Brain pericyte (primary cell): Measurements from ENCODE around the gene ITLN1.
"Not testable (repeated sequence)": the region's sequence is repeated elsewhere in the genome, so short reads cannot be mapped to it uniquely, and the experiment has no call there.

Source experiments
- DNase-seq: peaks from one replicate; pipeline ENCODE4 v3.0.0-alpha.2; 2012; ENCODE audit warnings: low read depth, low spot score

Gene ITLN1

DNA sequence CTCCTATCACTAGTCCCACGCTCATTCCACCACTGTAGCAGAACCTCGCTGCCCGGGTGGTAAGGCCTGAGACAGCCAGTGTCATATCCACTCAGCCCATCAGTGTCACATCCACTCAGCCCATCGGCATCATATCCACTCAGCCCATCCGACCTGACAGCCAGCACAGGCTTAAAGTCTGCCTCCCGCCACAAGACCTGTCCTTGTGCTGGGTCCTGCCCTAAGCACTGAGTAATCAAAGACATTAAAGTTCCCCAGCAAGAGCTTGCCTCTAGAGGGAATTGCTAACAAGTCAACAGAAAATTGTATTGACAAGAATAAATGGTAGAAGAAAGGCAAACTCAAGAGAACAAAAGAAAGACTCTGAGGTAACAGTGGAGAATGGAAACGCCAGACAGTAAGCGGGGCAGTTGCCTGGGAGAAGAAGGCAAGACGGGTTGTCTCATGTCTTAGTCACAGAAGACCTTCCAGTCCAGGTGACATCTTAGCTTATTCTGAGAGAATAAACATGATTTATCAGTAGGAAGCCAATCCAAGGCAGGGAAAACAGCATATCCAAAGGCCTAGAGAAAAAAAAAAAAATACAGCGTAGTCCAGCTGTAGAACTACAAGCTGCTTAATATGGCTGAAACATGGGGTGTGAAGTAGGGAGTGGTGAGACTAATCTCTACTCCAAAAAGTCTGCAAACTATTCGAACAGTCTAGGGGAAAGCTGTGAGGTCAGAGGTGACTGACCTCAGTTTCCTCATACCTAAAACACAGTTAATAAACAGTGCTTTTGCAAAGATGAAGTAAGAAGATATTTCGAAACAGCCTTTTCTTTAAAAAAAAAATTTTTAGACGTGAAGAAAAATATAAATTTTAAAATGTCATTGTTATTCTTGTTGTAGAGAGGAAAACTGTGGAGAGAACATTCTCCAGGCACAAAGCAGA lies 1.1 kb downstream of the ITLN1 start:
- DNase-seq = no peak

DNA sequence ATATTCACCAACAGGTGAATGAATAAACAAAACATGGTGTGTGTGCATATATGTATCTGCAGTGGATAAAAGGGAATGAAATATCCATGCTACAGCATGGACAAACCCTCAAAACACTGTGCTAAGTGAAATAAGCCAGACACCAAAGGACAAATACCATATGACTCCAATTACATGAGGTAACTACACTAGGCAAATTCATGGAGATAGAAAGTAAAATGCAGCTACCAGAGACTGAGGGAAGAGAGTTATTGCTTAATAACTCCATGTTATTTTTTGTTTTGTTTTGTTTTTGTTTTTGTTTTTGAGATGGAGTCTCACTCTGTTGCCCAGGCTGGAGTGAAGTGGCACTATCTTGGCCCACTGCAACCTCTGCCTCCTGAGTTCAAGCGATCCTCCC lies 2.4 kb downstream of the ITLN1 start:
- DNase-seq = no peak

DNA sequence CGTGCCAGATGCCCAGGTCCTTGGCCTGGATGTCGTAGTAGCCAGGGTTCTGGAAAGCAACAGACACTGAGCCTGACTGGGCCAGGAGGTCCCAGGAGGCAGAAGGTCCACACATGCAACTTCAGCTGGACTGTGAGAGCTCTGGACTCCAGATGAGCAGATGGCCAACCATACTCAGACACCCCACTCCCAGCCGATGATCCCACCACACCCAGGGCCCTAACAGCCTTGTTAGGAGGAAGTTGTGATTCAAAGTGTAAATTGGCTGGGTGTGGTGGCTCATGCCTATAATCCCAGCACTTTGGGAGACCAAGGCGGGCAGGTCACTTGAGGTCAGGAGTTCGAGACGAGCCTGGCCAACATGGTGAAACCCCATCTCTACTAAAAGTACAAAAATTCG lies 3.7 kb downstream of the ITLN1 start:
- not testable (repeated sequence) for DNase-seq

DNA sequence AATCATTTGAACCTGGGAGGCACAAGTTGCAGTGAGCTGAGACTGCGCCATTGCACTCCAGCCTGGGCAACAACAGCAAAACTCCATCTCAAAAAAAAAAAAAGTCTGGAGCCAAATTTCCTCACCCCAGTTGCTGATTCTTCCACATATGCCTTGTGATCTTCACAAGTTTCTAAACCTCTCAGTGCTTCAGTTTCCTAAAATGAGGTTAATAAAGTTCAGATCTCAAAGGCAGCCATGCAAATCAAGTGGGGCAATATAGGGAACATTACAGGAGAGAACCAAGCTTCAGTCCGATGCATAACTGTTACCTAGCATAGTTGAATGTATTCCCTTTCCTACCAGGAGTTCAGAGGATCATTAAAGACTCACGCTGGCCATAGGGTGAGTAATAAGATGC lies 4.8 kb downstream of the ITLN1 start:
- DNase-seq = no peak

DNA sequence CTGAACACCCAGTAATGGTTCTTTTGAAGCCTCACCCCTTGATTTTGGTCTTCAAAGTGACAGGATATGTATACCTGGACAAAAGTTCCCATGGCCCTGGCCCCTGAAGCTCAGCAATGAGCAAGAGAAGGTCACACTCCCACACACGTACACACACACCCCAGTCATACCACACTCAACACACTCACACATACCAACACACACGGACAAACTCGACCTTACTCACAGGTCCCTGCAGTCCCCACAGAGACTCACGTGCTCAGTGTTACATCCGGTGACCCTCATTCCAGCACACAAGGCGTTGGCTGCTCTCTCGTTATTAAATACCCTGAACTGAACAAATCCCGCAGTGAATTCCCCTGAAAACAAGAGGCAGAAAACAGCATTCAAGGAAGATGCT lies 5.9 kb downstream of the ITLN1 start:
- DNase-seq = no peak

DNA sequence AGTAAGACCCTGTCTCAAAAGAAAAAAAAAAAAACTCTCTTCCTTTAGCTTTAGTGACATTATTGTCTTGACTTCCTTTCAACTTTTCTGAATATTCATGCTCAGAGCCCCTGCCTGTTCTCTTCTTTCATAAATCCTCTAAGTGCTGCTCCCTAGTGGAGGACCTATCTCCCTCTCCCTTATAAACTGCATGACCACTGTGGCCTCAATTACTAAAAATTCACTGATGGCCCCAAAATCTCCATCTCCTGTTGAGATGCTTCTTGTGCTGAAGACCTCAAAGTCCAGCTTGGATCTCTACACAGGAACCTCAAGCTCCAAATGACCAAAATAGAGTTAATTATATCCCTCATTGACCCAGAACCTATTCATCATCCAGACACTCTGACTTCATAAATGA lies 7.8 kb downstream of the ITLN1 start:
- DNase-seq = no peak

DNA sequence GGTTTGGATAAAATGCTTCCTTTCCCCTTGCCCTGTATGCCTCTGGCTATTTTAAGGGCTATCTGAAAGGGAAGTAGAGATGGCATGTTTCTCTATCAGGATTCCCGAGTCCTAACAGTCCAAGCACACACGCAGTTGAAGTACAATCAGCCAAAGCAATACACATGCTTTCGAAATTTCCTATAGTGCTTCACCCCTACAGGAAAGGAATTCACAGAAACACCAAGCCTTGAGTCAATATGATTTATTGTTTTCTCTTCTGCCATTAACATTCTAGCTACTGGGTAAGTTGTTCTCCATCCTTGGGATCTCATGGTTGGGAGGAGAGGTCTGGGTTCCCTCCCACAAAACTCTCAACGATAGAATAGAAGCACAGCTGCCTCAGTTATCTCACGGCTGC lies 8.7 kb downstream of the ITLN1 start:
- no peak for DNase-seq

DNA sequence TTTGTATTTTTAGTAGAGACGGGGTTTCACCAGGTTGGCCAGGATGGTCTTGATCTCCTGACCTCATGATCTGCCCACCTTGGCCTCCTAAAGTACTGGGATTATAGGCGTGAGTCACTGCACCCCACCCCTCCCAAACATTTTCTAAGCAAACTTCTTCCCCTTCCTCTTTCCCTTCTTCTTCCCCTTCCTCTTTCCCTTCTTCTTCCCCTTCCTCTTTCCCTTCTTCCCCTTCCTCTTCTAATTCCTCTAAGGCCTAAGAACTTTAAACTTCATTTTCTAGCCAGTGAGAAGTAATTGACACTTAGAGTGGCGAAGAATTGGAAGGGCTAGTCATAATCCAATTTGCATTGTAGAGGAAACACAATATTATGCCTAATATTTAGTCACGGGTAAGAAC lies 9.4 kb downstream of the ITLN1 start:
- DNase-seq = not testable (repeated sequence)

DNA sequence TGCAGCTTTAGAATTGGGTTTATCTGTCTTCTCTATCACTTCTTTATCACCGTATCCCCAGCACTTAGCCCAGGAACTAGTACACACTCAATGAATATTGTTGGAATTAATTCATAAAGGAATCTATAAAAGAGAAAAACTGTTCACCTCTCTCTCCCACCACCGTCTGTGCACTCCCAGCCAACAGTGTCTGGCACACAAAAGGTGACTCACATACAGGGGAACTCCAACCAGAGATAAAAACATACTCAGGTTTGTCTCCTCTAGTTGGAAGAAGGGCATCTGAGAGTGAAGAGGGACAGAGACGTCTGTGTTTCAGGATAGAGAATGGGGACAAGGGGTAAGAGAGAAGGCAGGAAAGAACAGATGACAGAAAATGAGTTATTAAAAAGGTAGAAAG lies 10.0 kb downstream of the ITLN1 start:
- DNase-seq = no peak

DNA sequence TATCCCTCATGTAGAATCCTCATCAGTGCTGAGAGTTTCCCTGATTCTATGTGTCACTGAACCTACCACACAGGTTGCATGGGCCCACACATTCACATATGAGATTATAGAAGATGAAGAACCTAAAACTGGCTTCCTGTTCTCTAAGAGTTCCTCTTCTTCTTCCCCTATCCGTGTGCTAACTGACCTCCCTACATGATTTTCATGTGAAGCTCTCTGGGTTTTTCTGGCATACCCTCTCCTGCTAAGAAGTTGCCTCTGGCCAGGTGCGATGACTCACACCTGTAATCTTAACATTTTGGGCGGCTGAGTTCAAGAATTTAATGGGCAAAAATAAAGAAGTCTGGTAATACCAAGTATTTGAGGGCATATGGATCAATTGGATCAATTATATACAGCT lies 16.8 kb downstream of the ITLN1 start:
- no peak for DNase-seq

DNA sequence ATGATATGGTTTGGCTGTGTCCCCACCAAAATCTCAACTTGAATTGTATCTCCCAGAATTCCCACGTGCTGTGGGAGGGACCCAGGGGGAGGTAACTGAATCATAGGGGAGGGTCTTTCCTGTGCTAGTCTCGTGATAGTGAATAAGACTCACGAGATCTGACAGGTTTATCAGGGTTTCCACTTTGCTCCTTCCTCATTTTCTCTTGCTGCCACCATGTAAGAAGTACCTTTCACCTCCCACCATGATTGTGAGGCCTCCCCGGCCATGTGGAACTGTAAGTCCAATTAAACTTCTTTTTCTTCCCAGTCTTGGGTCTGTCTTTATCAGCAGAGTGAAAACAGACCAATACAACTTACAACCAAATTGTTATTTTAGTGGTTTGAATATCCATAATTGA lies 17.3 kb downstream of the ITLN1 start:
- DNase-seq = not testable (repeated sequence)

DNA sequence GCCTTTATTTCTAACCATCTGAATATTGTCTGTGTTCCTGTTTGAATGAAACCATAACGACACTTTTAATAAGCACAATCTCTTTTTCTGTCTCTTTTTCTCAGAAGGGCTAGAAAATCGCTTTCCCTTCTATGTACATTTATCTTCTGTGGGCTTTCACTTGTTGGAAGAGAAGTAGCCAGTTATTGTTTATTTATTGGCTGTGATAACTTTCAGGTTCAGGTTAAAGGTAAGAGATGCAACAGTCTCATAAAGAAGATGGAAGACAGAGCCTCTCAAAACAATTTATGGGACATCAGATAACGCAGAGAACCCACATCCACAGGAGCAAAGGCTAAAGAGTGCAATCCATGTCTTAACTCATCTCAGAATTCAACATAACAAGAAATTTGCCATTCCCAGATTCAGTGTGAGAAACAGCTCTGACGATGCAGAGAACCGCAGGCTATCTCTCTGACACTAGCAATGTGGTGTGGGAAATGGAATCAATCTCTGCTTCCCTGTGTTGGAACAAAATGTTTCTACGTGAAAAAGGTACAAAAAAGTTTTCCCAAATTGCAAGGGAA lies 18.2 kb downstream of the ITLN1 start:
- DNase-seq = no peak

DNA sequence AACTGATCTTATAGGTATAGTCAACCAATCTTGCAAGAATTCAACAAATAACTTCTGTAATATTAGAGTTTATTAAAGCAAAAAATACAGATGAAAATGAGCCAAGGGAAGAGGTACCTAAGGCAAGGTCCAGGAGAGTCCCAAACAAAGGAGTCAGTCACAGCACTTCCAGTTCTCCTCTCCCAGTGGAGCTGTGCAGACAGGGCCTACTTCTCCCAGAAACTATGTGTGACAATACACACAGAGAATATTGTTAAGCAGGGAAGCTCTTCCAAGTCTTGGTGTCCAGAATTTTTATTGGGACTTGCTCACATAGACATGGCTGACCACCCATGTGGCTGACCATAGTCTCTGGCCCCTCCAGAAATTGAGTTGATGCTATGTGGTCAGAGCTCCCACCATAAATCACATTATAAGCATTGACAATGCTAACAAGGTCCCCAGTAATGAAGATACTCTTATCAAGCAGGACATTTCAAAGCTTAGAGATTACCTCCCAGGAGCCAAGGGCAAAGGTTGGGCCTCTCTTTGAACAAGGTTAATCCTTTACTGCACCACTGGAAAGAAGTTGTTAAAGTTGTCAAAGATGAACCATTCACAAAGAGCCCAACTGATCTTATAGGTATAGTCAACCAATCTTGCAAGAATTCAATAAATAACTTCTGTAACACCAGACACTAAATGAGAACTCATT lies 18.8 kb downstream of the ITLN1 start:
- DNase-seq = no peak

DNA sequence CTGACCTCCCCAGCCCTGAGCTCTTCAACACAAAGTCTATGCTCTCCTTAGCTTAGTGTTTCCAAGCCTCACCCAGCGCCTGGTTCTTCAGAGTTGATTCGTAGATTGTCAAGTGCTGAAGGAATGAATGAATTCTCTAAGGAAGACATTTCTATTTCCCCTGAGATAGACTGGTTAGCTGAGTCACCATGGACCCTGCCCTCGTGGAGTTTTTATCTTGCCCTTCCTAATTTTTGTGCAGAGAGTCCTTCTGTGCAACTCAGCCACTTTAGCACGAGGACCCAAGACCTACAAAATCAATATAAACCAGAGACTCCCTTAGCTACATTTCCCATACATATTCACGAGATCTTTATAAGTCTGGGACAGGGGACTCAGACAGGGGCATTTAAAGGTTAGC lies 19.6 kb downstream of the ITLN1 start:
- no peak for DNase-seq

DNA sequence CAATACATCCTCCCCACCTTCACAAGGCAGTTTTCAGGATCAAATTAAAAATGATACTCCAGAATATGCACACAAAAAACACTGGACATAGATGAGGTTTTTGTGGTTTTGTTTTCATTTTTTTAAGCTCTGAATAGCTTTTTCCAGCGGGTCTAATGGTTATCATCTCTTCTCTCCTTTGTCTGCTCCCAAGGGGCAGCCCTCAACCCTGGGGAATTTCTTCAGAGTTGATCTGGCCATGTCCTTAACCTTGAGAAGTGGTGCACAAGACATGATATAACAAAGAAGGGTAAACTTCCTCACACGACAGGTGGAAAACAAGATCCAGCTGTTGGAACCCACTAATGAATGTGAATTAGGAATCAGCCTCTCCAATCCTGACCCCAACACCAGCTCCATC lies 20.8 kb downstream of the ITLN1 start:
- no peak for DNase-seq

DNA sequence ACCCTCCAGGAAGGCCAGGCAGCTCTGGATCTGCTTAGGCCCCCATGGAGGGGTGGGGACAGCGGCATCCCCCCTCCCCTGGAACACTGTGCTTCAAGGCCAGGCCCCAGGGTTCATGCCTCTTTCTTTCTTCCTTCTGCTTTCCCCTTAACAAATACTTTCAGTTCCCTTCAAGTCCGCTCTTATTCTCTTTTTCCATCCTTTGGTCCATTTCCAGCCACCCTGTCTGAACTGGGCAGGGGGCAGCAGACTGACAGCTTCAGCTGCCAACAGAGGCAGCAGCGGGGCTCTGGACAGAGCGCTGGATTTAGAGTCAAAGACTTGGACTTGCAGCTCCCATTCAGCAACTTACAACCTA lies 21.2 kb downstream of the ITLN1 start:
- no peak for DNase-seq

DNA sequence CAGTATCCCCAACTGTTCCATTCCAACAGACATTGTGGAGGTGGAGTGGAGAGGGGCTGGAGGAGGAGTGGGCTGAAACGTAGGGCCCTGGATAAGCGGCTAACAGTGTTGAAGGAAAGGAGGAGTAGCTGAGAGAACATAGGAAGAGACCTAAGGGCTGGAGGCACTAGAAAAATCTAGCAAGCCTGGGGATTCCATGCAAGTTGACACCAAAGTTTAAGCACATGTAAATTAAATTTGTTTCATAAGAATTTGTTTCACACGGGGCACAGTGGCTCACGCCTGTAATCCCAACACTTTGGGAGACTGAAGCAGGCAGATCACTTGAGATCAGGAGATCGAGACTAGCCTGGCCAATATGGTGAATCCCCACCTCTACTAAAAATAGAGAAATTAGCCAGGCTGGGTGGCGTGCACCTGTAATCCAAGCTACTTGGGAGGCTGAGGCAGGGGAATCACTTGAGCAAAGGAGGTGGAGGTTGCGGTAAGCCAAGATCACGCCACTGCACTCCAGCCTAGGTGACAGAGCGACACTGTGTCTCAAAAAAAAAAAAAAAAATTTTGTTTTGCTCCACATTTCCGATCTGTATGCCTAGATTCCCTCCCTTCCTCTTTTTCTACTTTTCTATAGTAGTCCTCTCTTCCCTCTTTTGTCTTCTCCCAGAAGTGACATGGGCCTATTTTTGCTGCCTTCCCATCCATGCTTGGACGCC lies 21.8 kb downstream of the ITLN1 start:
- no peak for DNase-seq

DNA sequence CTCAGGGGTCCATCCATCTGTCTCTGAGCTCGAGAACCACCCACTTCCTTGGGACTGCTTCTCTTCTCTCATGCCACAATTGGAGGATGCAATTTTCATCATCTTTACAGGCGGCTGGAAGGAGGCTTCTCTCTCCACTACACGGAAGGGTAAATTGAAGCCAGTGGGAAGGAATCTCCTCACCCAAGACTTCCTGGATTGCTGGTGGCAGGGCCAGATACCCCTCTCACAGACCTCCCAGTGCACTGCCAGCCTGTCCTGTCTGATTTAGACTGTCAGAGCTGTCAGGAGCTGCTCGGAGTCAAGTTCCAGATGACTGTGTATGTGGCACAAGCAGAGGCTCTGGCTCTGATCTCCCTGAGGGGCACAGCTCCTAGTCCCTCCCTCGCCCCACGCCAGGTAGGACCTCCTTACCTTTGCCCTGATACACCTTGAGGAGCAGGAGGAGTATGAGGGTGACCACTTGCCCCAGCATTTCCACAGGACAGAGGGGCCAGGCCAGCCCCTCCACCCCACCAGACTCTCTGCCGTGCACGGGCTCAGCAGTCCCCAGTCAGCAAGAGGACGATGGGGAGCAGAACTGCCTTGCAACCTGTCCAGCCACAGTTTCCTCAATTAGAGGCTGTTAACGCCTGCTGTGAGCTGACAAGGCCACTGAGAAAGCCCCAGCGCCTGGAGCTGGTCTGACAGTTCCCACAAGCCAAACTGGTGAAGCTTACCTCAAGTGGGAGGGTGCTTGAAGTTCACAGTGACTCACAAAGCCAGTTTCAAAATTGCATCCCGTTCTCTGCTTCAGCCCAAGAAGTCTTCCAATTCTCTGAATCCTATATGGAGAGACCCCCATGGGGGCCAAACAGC lies 22.5 kb downstream of the ITLN1 start, which contains the start of gene CD244:
TSS of gene CD244 (minus strand) at position 685 of the 858 bp plus-strand sequence. CDS start at position 475, 210 bp downstream.
- DNase-seq = no peak

DNA sequence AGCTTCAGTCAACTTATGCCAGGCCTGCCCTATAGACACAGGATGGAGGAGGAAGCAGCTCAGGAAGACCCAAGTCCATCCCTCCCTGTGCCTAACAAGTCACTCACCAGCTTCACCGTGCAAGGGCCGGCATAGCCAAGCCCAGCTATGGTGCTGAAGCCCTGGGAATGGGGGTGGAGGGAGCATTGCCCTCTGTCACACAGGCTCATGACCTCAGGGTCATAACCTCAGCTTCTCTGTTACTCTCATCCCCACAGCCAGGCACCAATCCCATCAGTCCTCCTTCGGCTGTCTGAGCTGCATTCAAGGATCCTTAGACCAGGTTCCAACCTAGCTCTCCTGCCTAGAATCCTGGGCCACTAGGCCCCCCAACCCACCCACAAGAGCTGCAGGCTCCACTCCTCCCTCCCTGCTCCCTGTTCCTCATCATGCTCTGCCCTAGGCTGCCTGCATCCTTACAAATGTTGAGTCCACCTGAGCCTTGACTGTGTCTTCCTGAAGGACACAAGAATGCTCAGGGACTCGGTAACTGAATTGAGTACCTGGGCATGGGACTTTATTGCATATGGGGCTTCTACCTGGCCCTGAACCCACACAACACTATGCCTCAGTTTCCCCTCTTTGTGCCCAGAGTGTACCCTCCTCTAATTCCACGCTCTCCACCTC lies 24.0 kb downstream of the ITLN1 start:
- no peak for DNase-seq

DNA sequence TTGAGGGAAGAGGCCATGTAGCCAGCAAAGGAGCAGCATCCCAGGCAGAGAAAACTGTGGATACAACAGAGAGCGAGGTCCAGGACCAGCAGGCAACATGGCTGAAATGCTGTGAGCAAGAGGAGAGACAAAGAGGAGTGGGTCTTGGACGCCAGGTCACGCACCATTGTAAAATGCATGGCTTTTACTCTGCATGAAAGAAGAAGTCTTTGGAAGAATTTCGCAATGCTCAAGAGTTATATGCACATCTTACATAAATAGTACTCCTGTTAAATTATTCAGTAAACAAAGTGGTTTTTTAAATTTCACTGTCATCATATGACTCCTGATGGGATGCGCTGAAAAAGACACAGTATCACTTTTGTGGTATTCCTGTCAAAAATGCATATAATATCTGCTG lies 25.8 kb downstream of the ITLN1 start:
- no peak for DNase-seq

DNA sequence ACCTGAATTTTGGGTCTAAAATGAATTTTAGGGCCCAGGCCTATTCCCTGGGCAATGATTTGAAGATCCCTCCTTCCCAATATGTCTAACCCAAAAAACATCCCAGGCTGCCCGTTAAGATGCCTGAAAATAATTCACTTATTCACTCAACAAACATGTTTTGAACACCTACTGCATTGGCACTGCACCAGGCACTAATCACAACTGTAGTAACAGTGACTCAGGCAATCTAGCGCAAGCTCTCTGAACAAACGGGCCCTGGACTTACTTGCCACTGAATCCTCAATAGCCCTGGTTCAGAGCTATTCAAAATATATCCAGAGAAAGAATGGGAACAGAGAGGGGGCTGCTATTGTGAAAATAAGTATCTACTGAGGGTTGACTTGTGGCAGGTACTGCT lies 26.5 kb downstream of the ITLN1 start:
- no peak for DNase-seq
